Activated CD8-positive, alpha-beta memory T cell treated with anti-CD3 and anti-CD28 coated beads, Interleukin-2, amount 10 ng/mL, durations not matched to agents 7 days and 5 days (primary cell): ENCODE results near the gene GORASP2. TPM values are rescaled to one million over a fixed set of nuclear protein-coding genes. Genes with fewer than 3 reads are reported as not detected.
"Not testable (repeated sequence)": the region's sequence is repeated elsewhere in the genome, so short reads cannot be mapped to it uniquely, and the experiment has no call there.

Experiments
- ATAC-seq: fragments of 150-1000 bp; cut with Tn5 transposase; one replicate; pipeline ENCODE4 v1.10.0; 2021; ENCODE audit warnings: moderate library complexity
- CTCF ChIA-PET: fragments of 350-600 bp; sonication (Branson Sonifier 250); formaldehyde crosslinking; loops from one replicate; lab custom pipeline; 2021; ENCODE audit warnings: antibody characterized with exemption; lab: Charles Lee
- DNase-seq: peaks from one replicate; pipeline ENCODE4 v3.0.0-alpha.2; 2020
- H3K27ac Mint-ChIP-seq: one replicate; pipeline ENCODE4 v1.8.0; 2021; ENCODE audit warnings: mild to moderate bottlenecking, mixed read lengths
- H3K27me3 Mint-ChIP-seq: one replicate; pipeline ENCODE4 v1.8.0; 2021; ENCODE audit warnings: mixed read lengths
- H3K36me3 Mint-ChIP-seq: one replicate; pipeline ENCODE4 v1.8.0; 2021; ENCODE audit warnings: mild to moderate bottlenecking, mixed read lengths
- H3K4me1 Mint-ChIP-seq: one replicate; pipeline ENCODE4 v1.8.0; 2021; ENCODE audit warnings: mixed read lengths
- H3K4me3 Mint-ChIP-seq: one replicate; pipeline ENCODE4 v1.8.0; 2021; ENCODE audit warnings: mild to moderate bottlenecking, moderate library complexity, mixed read lengths
- H3K9me3 Mint-ChIP-seq: one replicate; pipeline ENCODE4 v1.8.0; 2022; ENCODE audit warnings: low read depth, mixed read lengths
- total RNA-seq, 2 experiments: library from RNA; stranded (reverse); gene quantifications; one replicate each; pipeline ENCODE4 v1.2.3, GENCODE V29; 2021

GORASP2 gene
- total RNA-seq, 2 experiments from 2014 or later: 45.3 to 64.4 TPM

GRCh38 chr2:170897108-170897507 lies 31.9 kb upstream of the GORASP2 start:
- Mint-ChIP-seq H3K36me3 (no peaks in the 10 kb centered on the region), H3K4me3 (no peak overlapping the region), H3K27me3 (peaks cover 28% of the 10 kb centered on the region), H3K27ac (no peak overlapping the region), H3K4me1 (no peaks in the 10 kb centered on the region), H3K9me3 (no peaks in the 10 kb centered on the region)
- no peak for ATAC-seq
- DNase-seq: no peak
- CTCF ChIA-PET: interaction anchor here (1.3 to 2.4 kb wide), 2 partner anchors 24 to 32 kb away, joined by 4 to 8 read pairs; partner anchors contain the start of gene GORASP2

- Mint-ChIP-seq H3K4me1 (no peaks in the 10 kb centered on the region), H3K36me3 (peaks cover 3% of the 10 kb centered on the region), H3K9me3 (peaks cover 12% of the 10 kb centered on the region), H3K27ac (no peak overlapping the region), H3K4me3 (no peak overlapping the region), H3K27me3 (peaks cover 16% of the 10 kb centered on the region)
- ATAC-seq: no peak
- CTCF ChIA-PET: no interaction called here
- DNase-seq: no peak
Observed at GRCh38 chr2:170905864-170906263, 23.2 kb upstream of the GORASP2 start.

- Mint-ChIP-seq H3K4me3 (no peak overlapping the region), H3K36me3 (peaks cover 7% of the 10 kb centered on the region), H3K4me1 (no peaks in the 10 kb centered on the region), H3K9me3 (peaks cover 27% of the 10 kb centered on the region), H3K27me3 (peaks cover 5% of the 10 kb centered on the region), H3K27ac (no peak overlapping the region)
- no peak for ATAC-seq
- CTCF ChIA-PET: no interaction called here
- DNase-seq: no peak
Observed at GRCh38 chr2:170911314-170911889, 17.7 kb upstream of the GORASP2 start.

- peaks cover 13% of the 10 kb centered on the region for H3K36me3 Mint-ChIP-seq
- H3K4me3 Mint-ChIP-seq, DNase-seq, H3K27me3 Mint-ChIP-seq, ATAC-seq, CTCF ChIA-PET, H3K27ac Mint-ChIP-seq, H3K4me1 Mint-ChIP-seq: not testable (repeated sequence)
- H3K9me3 Mint-ChIP-seq: peaks cover 31% of the 10 kb centered on the region
Observed at GRCh38 chr2:170914994-170915666, 13.9 kb upstream of the GORASP2 start.

GRCh38 chr2:170917219-170917913 lies 11.7 kb upstream of the GORASP2 start:
- CTCF ChIA-PET: interaction anchor here (1.8 kb wide), 1 partner anchor 11 kb away, joined by 7 read pairs; the partner anchor contains the start of gene GORASP2
- DNase-seq (no peak), ATAC-seq (no peak)
- H3K27me3 Mint-ChIP-seq: no peaks in the 10 kb centered on the region
- H3K4me1 Mint-ChIP-seq: no peaks in the 10 kb centered on the region
- peaks cover 16% of the 10 kb centered on the region for H3K36me3 Mint-ChIP-seq
- no peak overlapping the region for H3K27ac Mint-ChIP-seq
- H3K4me3 Mint-ChIP-seq: no peak overlapping the region
- peaks cover 21% of the 10 kb centered on the region for H3K9me3 Mint-ChIP-seq

GRCh38 chr2:170917957-170918356 lies 11.1 kb upstream of the GORASP2 start:
- Mint-ChIP-seq H3K4me1 (no peaks in the 10 kb centered on the region), H3K4me3 (no peak overlapping the region), H3K9me3 (peaks cover 18% of the 10 kb centered on the region), H3K36me3 (peaks cover 17% of the 10 kb centered on the region), H3K27me3 (no peaks in the 10 kb centered on the region), H3K27ac (no peak overlapping the region)
- CTCF ChIA-PET: interaction anchor here (1.8 kb wide), 1 partner anchor 11 kb away, joined by 7 read pairs; the partner anchor contains the start of gene GORASP2
- ATAC-seq (no peak), DNase-seq (no peak)

GRCh38 chr2:170921873-170922272 lies 7.2 kb upstream of the GORASP2 start:
- H3K27me3 Mint-ChIP-seq: not testable (repeated sequence)

GRCh38 chr2:170922634-170923494 lies 6.2 kb upstream of the GORASP2 start:
- Mint-ChIP-seq H3K27ac (no peak overlapping the region), H3K9me3 (peaks cover under 1% of the 10 kb centered on the region), H3K4me3 (no peak overlapping the region), H3K36me3 (peaks cover 27% of the 10 kb centered on the region), H3K4me1 (peaks cover 7% of the 10 kb centered on the region), H3K27me3 (no peaks in the 10 kb centered on the region)
- DNase-seq: no peak
- ATAC-seq: no peak
- CTCF ChIA-PET: no interaction called here

More at GRCh38 chr2:170921873-170922272, 7.2 kb upstream of the GORASP2 start:
- DNase-seq, H3K4me1 Mint-ChIP-seq, ATAC-seq, H3K27ac Mint-ChIP-seq, H3K4me3 Mint-ChIP-seq, CTCF ChIA-PET, H3K9me3 Mint-ChIP-seq: not testable (repeated sequence)
- peaks cover 27% of the 10 kb centered on the region for H3K36me3 Mint-ChIP-seq

- H3K4me1 Mint-ChIP-seq: peaks cover 14% of the 10 kb centered on the region
- ATAC-seq: no peak
- CTCF ChIA-PET: no interaction called here
- no peak overlapping the region for H3K4me3 Mint-ChIP-seq
- peaks cover 28% of the 10 kb centered on the region for H3K36me3 Mint-ChIP-seq
- H3K9me3 Mint-ChIP-seq: no peaks in the 10 kb centered on the region
- no peaks in the 10 kb centered on the region for H3K27me3 Mint-ChIP-seq
- no peak overlapping the region for H3K27ac Mint-ChIP-seq
- DNase-seq: no peak
Observed at GRCh38 chr2:170923799-170924198, 5.3 kb upstream of the GORASP2 start.

- H3K9me3 Mint-ChIP-seq: no peaks in the 10 kb centered on the region
- DNase-seq (peak; percentile 43), ATAC-seq (no peak)
- no peak overlapping the region for H3K27ac Mint-ChIP-seq
- H3K4me3 Mint-ChIP-seq: no peak overlapping the region
- CTCF ChIA-PET: no interaction called here
- peaks cover 14% of the 10 kb centered on the region for H3K4me1 Mint-ChIP-seq
- no peaks in the 10 kb centered on the region for H3K27me3 Mint-ChIP-seq
- peaks cover 26% of the 10 kb centered on the region for H3K36me3 Mint-ChIP-seq
Observed at GRCh38 chr2:170924969-170925368, 4.1 kb upstream of the GORASP2 start.

- peaks cover 22% of the 10 kb centered on the region for H3K4me1 Mint-ChIP-seq
- H3K9me3 Mint-ChIP-seq: no peaks in the 10 kb centered on the region
- ATAC-seq (no peak), DNase-seq (no peak)
- no peak overlapping the region for H3K4me3 Mint-ChIP-seq
- no peak overlapping the region for H3K27ac Mint-ChIP-seq
- CTCF ChIA-PET: no interaction called here
- H3K36me3 Mint-ChIP-seq: peaks cover 29% of the 10 kb centered on the region
- no peaks in the 10 kb centered on the region for H3K27me3 Mint-ChIP-seq
Observed at GRCh38 chr2:170925923-170926322, 3.1 kb upstream of the GORASP2 start.

GRCh38 chr2:170926743-170927297 lies 2.2 kb upstream of the GORASP2 start:
- Mint-ChIP-seq H3K4me1 (peaks cover 30% of the 10 kb centered on the region), H3K27ac (no peak overlapping the region), H3K4me3 (no peak overlapping the region)

More at GRCh38 chr2:170926743-170927297, 2.2 kb upstream of the GORASP2 start:
- DNase-seq (no peak), ATAC-seq (no peak)
- Mint-ChIP-seq H3K27me3 (no peaks in the 10 kb centered on the region), H3K9me3 (no peaks in the 10 kb centered on the region), H3K36me3 (peaks cover 32% of the 10 kb centered on the region)
- CTCF ChIA-PET: no interaction called here
